ENCODE measurements around the gene ZNF221. TPM values are rescaled to one million over a fixed set of nuclear protein-coding genes. Genes with fewer than 3 reads are reported as not detected.
"Not testable (repeated sequence)": the region's sequence is repeated elsewhere in the genome, so short reads cannot be mapped to it uniquely, and the experiment has no call there.

Gene ZNF221
- total RNA-seq, 4 donors from 2014 or later, result 5.9 to 17.2 (median 9.9) TPM

DNA sequence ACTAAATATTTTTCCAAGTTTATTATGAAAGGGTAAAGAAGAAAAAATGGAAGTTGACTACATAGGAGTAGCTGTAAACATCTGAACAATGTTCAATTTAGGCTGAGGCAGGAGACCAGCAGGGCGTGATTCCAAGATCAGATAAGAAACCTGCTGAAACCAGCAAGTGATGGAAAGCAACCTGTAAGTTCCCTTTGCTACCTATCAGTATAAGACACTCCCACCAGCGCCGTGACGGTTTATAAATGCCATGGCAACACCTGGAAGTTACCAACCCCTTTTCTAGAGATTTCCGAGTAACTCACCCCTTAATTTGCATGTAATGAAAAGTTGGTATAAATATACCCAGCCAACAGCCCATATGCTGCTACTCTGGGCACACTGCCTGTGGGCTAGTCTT is 14.8 kb upstream of the ZNF221 start:
- DNase-seq, result no peak
- no peaks in the 10 kb centered on the region for H3K27me3 ChIP-seq
- H3K27ac ChIP-seq, result no peak overlapping the region
- TF ChIP-seq CTCF (IDR thresholded peaks at IDR 0.05) (no peak), POLR2A (IDR thresholded peaks at IDR 0.05) (no peak)
- WGBS, 2 donors, result 58 to 64% methylated on average over 5 of the region's 5 CpGs
- H3K4me1 ChIP-seq, result peaks cover 8 to 15% of the 10 kb centered on the region in 2 donors
- intact Hi-C loops (cut with DNase I), result no loop called here
- no peak overlapping the region for H3K4me3 ChIP-seq (replicated peaks in 1 of 3)
- peaks cover 8 to 12% of the 10 kb centered on the region in 2 donors for H3K36me3 ChIP-seq
- H3K9me3 ChIP-seq, result no peaks in the 10 kb centered on the region

DNA sequence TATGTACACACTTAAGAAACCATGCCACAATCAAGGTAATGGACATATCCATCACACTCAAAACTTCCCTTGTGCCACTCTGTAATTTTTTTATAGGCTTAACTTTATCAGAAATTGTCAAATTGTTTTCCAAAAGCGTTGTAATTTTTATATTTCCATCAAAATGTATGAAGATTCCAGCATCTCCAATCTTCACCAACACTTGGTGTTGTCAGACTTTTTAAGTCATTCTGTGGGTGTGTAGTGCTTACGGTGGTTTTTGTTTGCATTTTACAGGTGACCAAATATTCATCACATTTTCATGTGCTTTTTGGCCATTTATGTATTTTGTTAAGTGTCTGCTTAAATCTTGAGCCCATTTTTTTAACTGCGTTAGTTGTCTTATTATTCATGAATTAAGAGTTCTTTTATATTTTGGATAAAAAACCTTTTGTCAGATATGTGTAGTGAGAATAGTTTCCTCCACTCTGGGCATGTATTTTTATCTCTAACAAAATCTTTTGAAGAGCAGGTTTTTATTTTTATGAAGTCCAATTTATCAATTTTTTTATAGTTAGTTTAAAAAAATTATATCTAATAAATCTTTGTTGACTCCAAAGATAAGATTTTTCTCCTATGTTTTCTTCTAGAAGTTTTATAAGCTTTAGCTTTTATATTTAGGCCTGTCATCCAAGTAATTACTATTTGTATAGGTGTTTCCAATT is 11.3 kb upstream of the ZNF221 start:
- Histone ChIP-seq H3K9me3 (no peaks in the 10 kb centered on the region), H3K27ac (no peak overlapping the region), H3K27me3 (no peaks in the 10 kb centered on the region), H3K36me3 (no peaks in the 10 kb centered on the region), H3K4me3 (replicated peaks in 1 of 3) (no peak overlapping the region), H3K4me1 (no peaks in the 10 kb centered on the region)
- intact Hi-C loops (cut with DNase I), result no loop called here
- WGBS, 2 donors, result 54 to 76% methylated on average over 3 of the region's 3 CpGs
- no peak for TF ChIP-seq POLR2A (IDR thresholded peaks at IDR 0.05)
- TF ChIP-seq CTCF (IDR thresholded peaks at IDR 0.05), result no peak
- DNase-seq, result no peak

DNA sequence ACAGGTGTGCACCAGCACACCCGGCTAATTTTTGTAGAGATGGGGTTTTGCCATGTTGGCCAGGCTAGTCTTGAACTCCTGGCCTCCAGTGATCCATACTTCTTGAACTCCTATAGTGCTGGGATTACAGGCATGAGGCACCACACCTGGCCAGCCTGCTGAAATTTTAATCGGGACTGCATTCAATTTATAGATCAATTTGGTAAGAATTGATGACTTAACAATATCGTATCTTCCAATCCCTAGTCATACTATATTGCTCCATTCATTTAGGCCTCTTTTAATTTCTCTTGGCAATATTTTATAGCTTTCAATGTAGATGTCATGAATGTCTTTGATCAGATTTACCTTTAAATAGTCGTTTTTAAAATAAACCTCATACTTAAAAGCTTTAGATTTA is 10.3 kb upstream of the ZNF221 start:
- H3K27me3 ChIP-seq, result no peaks in the 10 kb centered on the region
- DNase-seq, result no peak
- no peaks in the 10 kb centered on the region for H3K36me3 ChIP-seq
- 78 to 81% methylated on average over 4 of the region's 4 CpGs for WGBS, 2 donors
- no peaks in the 10 kb centered on the region for H3K9me3 ChIP-seq
- no peaks in the 10 kb centered on the region for H3K4me1 ChIP-seq
- intact Hi-C loops (cut with DNase I), result no loop called here
- H3K27ac ChIP-seq, result no peak overlapping the region
- TF ChIP-seq CTCF (IDR thresholded peaks at IDR 0.05), result no peak
- TF ChIP-seq POLR2A (IDR thresholded peaks at IDR 0.05), result no peak
- H3K4me3 ChIP-seq (replicated peaks in 1 of 3), result no peak overlapping the region

- WGBS, 2 donors, result 65 to 80% methylated on average over 5 of the region's 5 CpGs
- Histone ChIP-seq H3K27me3 (no peaks in the 10 kb centered on the region), H3K4me3 (replicated peaks in 1 of 3) (no peak overlapping the region), H3K9me3 (no peaks in the 10 kb centered on the region), H3K27ac (no peak overlapping the region), H3K4me1 (no peaks in the 10 kb centered on the region), H3K36me3 (no peaks in the 10 kb centered on the region)
- no peak for DNase-seq
- TF ChIP-seq POLR2A (IDR thresholded peaks at IDR 0.05) (no peak), CTCF (IDR thresholded peaks at IDR 0.05) (no peak)
- intact Hi-C loops (cut with DNase I), result no loop called here
Observed at GRCh38 chr19:43941209-43941608, 9.8 kb upstream of the ZNF221 start.

- intact Hi-C loops (cut with DNase I), result not testable (repeated sequence)
Observed at GRCh38 chr19:43947412-43947811, 3.6 kb upstream of the ZNF221 start.

GRCh38 chr19:43949803-43950202 is 1.2 kb upstream of the ZNF221 start:
- H3K4me1 ChIP-seq; DNase-seq; H3K9me3 ChIP-seq; H3K36me3 ChIP-seq; H3K27me3 ChIP-seq; intact Hi-C loops (cut with DNase I); H3K4me3 ChIP-seq (replicated peaks in 1 of 3); H3K27ac ChIP-seq: not testable (repeated sequence)
- 84 to 88% methylated on average over 2 of the region's 2 CpGs for WGBS, 2 donors

More at GRCh38 chr19:43947412-43947811, 3.6 kb upstream of the ZNF221 start:
- not testable (repeated sequence) for H3K4me3 ChIP-seq (replicated peaks in 1 of 3); H3K27ac ChIP-seq; H3K4me1 ChIP-seq; DNase-seq; H3K27me3 ChIP-seq; H3K9me3 ChIP-seq; H3K36me3 ChIP-seq
- WGBS, 2 donors, result 0% methylated on average over 1 of the region's 1 CpG

Measured in thyroid gland (tissue), 4 donors.